ENCODE results near the gene SPAG8.

DNA sequence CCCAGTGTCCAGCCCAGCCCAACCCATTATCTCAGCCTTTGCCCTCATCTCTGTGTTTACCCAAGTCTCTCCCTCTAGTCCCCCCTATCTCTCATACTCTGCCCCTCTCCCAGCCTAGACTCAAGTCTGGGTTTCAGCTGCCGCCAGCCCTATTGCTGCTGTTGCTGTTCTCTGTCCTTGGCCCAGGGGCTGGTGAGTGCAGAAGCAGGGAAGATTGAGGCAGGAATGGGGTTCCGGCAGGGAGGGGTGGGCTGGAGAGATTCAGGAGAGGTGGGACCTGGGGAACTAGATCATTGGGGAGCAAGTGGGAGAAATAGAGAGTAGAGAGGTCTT lies 17.7 kb upstream of the SPAG8 start:
- TF ChIP-seq SUZ12 (IDR thresholded peaks at IDR 0.05; ENCODE audit: extremely low read depth, insufficient read depth, insufficient read length): no peak
- TF ChIP-seq YY1 (IDR thresholded peaks at IDR 0.05; ENCODE audit: insufficient read depth, insufficient read length): no peak
- no peak for TF ChIP-seq ZNF274 (IDR thresholded peaks at IDR 0.05; ENCODE audit: low read depth, low read length)

All from NT2/D1 (cell line).